KOPT-K1 (cell line): ENCODE results near the gene BID.

Experiments
- H3K27ac ChIP-seq: fragments of 200-600 bp; sonication (generic); 2 replicates; pipeline ENCODE4 v1.5.1; 2016; ENCODE audit warnings: antibody characterized with exemption, mild to moderate bottlenecking, low read depth, low read length; ENCODE audit not compliant: poor library complexity, severe bottlenecking
- H3K36me3 ChIP-seq: fragments of 200-600 bp; sonication (generic); 2 replicates; pipeline ENCODE4 v1.5.1; 2017; ENCODE audit warnings: antibody characterized with exemption, mild to moderate bottlenecking, low read length, moderate library complexity; ENCODE audit not compliant: insufficient read depth
- H3K9me3 ChIP-seq: fragments of 200-600 bp; sonication (generic); 2 replicates; pipeline ENCODE4 v1.5.1; 2017; ENCODE audit warnings: antibody characterized with exemption, low read length, mild to moderate bottlenecking; ENCODE audit not compliant: insufficient read depth, poor library complexity, severe bottlenecking

BID gene

DNA sequence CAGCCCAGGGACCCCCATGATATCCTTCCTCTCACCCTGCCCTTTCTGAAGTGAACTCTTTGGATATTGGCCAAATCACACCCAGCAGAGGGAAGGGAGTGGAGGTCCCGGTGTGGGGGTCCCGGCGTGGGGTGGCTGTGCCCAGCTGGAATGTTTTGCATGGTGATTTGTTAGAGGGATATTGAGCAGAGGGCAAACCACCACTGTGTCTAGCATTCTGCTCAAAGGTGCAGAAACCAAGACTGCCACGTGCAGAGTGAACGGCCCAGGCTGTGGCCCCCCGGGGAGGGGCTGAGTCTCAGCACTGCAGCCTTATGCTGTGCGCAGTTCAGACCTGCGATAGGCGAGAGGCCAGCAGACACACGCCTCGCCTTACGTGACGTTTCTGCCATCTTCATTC is 7.9 kb upstream of the BID start:
- Histone ChIP-seq H3K27ac (peak overlapping the region; percentile 100), H3K36me3 (no peaks in the 10 kb centered on the region), H3K9me3 (no peaks in the 10 kb centered on the region)

DNA sequence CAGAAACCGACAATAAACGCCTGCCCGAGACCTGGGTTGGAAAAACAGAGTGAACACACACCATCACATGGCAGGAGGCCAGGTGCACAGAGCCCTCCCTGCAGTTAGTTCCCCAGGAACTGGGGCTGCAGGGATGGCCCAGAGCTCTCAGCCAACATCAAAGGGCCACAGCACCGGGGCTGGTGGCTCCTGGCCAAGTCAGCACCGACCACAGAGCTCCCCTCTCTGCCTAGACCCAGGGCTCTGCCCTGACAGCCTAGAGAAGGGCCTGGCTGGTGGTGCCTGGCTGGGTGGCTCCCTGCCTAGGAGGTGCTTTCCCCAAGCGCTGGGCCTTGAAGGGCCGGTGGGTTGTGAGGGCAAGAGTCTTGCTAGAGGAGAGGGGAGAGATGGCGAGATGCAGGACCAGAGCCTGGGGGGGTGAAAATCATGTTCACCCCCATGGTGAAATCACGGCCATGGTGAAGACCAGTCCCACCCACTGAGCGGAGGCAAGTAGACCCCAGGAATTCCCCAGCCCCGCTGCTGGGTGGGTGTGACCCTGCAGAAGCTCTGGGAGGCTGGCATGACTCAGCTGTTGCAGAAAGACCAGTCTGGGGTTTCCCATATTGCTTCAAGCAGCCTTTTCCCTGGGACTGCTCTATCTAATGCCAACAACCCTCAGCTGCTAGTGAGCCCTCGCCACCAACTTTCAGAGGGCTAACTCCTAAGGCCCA is 7.2 kb upstream of the BID start:
- Histone ChIP-seq H3K36me3 (no peaks in the 10 kb centered on the region), H3K27ac (peak overlapping the region; percentile 100), H3K9me3 (no peaks in the 10 kb centered on the region)

DNA sequence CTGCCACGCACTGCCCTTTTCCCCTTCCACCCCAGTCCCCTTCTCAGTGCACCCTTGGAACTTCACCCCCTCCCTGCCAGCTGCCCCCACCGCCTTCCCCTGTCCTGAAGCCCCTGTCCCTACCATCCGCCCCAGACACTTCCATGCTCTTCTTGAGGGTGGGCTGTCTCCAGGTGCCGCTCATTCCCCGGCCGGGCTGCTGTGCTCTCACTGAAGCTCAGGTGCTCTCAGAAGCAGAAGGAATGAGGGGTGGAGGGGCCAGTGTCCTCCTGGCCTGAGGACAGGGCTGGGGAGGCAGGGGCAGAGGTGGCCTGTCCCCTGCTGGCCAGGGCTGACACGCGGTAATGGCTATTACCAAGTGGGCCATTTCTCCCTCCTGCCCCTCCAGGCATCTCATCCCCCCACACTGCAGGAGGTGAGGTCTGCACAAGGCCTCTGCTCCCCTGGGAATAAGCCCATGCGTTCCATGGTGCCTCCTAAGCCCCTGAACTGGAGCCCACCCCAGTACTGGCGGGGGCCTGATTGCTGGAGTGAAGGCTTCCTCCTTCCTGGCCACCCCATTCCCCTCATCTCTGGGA is 6.6 kb upstream of the BID start:
- H3K27ac ChIP-seq = peak overlapping the region; percentile 100

GRCh38 chr22:17780116-17780740 is 6.0 kb upstream of the BID start:
- Histone ChIP-seq H3K9me3 (no peaks in the 10 kb centered on the region), H3K36me3 (no peaks in the 10 kb centered on the region), H3K27ac (peak overlapping the region; percentile 100)

More for the DNA sequence above, 6.6 kb upstream of the BID start:
- no peaks in the 10 kb centered on the region for H3K9me3 ChIP-seq
- no peaks in the 10 kb centered on the region for H3K36me3 ChIP-seq

DNA sequence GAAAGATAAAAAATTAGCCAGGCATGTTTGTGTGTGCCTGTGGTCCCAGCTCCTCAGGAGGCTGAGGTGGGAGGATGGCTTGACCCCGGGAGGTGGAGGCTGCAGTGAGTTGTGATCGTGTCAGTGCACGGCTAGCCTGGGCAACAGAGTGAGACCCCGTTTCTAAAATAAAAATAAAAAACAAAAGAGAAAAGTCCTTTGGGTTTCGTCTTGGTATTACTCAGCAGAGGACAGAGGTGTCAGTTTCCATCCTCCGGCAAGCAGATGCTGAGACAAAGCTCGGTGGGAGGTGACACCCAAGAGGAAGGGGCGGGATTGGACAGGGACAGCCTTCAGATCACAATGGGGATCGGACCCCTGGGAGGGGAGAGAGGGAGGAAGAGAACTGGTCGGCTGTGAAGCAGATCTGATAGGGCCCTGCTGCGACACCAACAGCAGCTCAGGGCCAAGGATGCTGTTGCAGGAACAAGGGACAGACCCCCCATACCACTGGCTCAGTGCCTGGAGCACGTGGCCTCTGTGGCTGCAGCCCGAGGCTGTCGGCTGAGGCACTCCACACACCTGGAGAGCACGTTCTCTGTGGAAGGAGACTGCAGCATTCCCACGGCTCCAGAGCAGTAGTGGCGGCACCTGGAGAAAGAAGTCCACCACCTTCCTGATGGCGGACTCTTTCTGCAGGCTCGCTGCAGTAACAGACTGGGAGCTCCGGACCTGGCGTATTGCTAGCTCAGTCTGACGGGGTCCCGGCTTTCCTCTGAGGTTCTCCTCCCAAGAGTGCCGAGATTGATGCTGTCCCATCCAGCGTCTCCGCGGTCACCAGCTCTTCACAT is 5.2 kb upstream of the BID start:
- Histone ChIP-seq H3K9me3 (no peaks in the 10 kb centered on the region), H3K27ac (peak overlapping the region; percentile 100), H3K36me3 (no peaks in the 10 kb centered on the region)

GRCh38 chr22:17778412-17778976 is 4.2 kb upstream of the BID start:
- no peaks in the 10 kb centered on the region for H3K9me3 ChIP-seq
- peak overlapping the region; percentile 100 for H3K27ac ChIP-seq
- no peaks in the 10 kb centered on the region for H3K36me3 ChIP-seq

GRCh38 chr22:17777717-17778044 is 3.4 kb upstream of the BID start:
- Histone ChIP-seq H3K36me3 (no peaks in the 10 kb centered on the region), H3K27ac (peak overlapping the region; percentile 100), H3K9me3 (no peaks in the 10 kb centered on the region)

DNA sequence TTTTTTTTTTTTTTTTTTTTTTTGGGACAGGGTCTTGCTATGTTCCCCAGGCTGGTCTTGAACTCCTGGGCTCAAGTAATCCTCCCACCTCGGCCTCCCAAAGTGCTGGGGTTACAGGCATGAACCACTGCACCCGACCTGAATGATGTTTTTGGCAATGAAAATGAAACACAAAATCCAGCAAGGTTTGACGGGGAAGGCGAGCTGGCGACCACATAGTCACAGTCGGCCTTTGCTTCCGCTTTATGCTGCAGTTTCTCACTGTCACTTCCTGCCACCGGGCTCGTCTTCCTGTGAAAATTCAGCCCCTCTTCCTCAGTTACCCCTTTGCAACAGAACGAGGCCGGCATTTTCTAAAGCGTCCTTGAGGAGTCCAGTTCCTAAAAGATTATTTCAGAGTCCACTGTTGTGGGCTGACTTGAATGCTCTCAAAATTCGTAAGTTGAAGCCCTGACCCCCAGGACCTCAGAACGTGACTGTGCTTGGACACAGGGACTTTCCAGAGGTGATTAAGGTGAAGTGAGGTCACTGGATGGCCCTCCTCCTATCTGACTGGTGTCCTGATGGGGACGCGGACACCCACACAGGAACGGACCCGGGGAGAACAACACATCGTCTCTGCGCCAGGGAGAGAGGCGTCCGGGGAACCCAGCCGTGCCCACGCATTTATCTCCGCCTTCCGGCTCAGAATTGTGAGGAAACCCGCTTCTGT is 2.9 kb upstream of the BID start:
- peak overlapping the region; percentile 100 for H3K27ac ChIP-seq
- peaks cover 5% of the 10 kb centered on the region for H3K36me3 ChIP-seq
- no peaks in the 10 kb centered on the region for H3K9me3 ChIP-seq

GRCh38 chr22:17775781-17776465 is 1.7 kb upstream of the BID start:
- peak overlapping the region; percentile 100 for H3K27ac ChIP-seq
- peaks cover 17% of the 10 kb centered on the region for H3K36me3 ChIP-seq
- no peaks in the 10 kb centered on the region for H3K9me3 ChIP-seq

DNA sequence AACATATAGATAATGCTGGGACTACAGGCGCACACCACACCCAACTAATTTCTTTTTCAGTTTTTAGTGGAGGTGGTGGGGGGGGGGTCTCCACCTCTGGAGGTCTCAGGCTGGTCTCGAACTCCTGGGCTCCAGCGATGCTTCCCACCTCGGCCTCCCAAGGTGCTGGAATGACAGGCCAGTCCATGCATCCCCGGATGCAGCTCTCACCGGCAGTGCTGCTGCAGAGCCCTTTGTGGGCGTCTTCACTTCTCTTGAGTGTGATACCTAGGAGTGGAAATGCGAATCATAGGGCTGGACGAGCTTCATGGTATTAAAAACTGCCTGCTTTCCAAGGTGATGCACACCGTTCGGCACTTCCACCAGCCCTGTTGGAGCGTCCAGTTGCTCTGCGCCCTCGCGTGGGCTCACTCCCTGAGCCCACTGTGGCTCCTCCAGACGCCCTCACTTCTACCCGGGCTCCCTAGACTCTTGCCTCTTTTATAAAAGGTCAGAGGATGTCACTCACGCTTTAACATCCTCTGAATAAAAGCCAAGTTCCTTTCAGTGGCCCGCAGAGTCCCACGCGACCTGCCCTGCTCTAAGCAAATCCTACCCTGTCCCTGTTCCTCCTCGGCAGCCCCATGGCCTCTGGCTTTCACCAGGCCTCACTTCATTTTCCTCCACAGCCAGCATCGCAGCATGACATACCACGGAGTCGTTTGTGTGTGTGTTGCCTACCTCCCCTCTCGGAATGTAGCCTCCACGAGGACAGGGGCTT is 837 bp upstream of the BID start:
- peaks cover 25% of the 10 kb centered on the region for H3K36me3 ChIP-seq
- peak overlapping the region; percentile 100 for H3K27ac ChIP-seq
- H3K9me3 ChIP-seq = no peaks in the 10 kb centered on the region

DNA sequence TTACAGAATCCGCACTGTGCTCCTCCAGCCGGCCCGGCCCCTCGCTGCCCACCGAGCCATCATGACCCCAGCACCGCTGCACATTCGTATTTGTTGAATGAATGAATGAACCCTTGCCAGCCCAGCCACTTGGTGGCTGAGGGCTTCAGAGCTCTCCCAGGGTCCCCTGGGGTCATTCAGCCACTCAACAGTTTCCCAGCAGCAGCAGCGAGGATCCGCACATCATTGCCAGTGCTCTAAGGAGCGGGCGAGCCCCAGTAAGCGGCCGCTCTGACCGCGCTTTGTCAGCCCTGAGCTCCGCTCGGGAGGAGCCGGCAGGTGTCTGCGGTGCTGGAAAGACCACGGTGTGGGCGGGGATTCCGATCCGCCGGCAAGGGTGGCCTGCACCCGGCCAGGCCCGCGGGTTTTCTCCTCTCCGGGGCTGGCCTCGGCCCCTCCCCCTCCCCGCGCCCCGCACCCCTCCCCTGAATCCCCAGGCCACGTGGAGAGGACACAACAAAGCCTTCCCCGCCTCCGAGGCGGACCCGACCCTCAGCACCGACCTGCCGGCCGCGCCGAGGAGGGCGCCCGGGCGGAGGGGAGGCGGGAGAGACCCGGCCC is 563 bp downstream of the BID start:
- H3K9me3 ChIP-seq = no peaks in the 10 kb centered on the region
- peak overlapping the region; percentile 100 for H3K27ac ChIP-seq
- H3K36me3 ChIP-seq = peaks cover 36% of the 10 kb centered on the region

DNA sequence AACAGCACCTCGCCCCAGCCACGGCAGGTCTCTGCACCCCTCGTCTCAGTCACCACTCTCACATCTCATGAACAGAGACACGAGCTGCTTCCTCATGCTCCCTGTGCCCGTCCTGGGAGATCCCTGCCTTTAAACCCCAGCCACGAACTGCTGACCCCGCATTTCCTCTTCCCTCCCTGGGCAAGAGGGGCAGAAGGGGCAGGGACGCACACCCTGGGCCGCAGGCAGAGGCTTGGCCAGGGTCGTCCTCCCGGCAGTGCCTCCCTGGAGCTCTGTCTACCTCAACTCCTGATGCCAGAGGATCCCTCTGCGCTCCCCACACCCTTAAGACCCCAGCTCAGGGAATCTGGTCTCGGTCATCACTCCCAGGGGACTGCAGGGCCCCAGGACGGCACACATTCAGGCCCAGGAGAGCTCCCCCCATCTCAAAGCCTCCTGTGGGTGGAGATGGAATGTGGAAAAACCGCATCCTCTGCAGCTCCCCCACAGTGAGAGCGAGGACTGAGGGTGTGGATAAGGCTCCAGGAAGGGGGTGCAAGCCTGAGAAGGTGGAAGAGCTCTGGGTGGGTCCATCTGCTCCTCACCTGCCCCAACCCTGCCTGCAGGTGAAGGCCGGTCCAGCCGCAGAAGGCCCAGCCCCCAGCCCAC is 1.2 kb downstream of the BID start:
- no peaks in the 10 kb centered on the region for H3K9me3 ChIP-seq
- peaks cover 36% of the 10 kb centered on the region for H3K36me3 ChIP-seq
- H3K27ac ChIP-seq = peak overlapping the region; percentile 100
